Hematopoietic multipotent progenitor cell treated with erythropoietin and hydrocortisone succinate and interleukin-3 and kit ligand, for 17 days (in vitro differentiated cells): ENCODE data around the gene ASPHD2.
A peak's percentile ranks its signal among the peaks of the same experiment; 100 is the strongest.
"Not testable (repeated sequence)": the region's sequence is repeated elsewhere in the genome, so short reads cannot be mapped to it uniquely, and the experiment has no call there.

Experiments
- DNase-seq: peaks from one replicate; pipeline ENCODE4 v3.0.0-alpha.2; 2015; ENCODE audit warnings: low spot score

ASPHD2 gene, protein sequence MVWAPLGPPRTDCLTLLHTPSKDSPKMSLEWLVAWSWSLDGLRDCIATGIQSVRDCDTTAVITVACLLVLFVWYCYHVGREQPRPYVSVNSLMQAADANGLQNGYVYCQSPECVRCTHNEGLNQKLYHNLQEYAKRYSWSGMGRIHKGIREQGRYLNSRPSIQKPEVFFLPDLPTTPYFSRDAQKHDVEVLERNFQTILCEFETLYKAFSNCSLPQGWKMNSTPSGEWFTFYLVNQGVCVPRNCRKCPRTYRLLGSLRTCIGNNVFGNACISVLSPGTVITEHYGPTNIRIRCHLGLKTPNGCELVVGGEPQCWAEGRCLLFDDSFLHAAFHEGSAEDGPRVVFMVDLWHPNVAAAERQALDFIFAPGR

GRCh38 chr22:26428515-26429457, at the start of gene ASPHD2:
Gene ASPHD2, plus strand, starts transcription at chr22:26429260. Its CDS starts 4,356 bp downstream, at chr22:26433616.
- no peak for DNase-seq

GRCh38 chr22:26380072-26380830, 48.8 kb upstream of the ASPHD2 start:
- no peak for DNase-seq

- DNase-seq, result no peak
Measured at GRCh38 chr22:26382782-26383181, 46.3 kb upstream of the ASPHD2 start.

GRCh38 chr22:26383968-26384556, 45.0 kb upstream of the ASPHD2 start:
- no peak for DNase-seq

DNA sequence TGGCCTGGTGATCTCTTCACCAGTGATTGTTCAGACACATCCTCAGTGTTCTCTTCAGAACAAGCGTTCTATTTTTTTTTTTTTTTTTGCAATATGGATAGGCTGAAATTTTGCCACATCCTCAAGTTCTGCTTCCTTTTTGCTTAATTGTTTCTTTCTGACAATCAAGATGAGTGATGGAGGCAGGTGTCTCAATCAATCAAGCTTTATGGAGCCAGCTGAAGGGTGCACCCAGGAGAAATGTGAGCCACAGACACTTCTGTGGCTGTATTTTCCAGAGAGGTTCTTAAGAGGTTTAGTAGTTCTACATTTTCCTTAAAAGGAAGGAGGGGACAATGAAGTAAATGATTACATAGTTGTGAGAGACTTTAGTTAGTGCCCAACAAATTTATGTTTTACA, 43.9 kb upstream of the ASPHD2 start:
- DNase-seq, result no peak

GRCh38 chr22:26389125-26389524, 39.9 kb upstream of the ASPHD2 start:
- DNase-seq, result no peak

GRCh38 chr22:26391091-26391490, 38.0 kb upstream of the ASPHD2 start:
- DNase-seq, result no peak

DNA sequence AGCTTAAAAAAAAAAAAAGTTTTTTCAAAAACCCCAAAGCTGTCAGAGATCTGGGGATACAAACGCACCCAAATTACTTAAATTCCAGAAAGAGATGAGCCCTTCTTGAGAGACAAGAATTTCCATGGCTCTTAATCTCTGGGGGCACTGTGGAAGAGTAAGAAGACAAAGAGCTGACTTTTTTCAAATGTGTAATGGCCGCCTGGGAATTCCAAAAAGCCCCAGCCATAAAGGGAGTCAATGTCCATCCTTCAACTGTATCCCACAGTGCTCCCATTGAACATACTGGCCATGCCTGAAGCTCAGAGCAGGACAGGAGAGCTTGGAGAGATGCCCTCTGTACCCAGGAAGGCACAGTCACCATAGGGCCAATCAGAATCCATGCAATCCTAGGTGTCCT, 37.4 kb upstream of the ASPHD2 start:
- no peak for DNase-seq

DNA sequence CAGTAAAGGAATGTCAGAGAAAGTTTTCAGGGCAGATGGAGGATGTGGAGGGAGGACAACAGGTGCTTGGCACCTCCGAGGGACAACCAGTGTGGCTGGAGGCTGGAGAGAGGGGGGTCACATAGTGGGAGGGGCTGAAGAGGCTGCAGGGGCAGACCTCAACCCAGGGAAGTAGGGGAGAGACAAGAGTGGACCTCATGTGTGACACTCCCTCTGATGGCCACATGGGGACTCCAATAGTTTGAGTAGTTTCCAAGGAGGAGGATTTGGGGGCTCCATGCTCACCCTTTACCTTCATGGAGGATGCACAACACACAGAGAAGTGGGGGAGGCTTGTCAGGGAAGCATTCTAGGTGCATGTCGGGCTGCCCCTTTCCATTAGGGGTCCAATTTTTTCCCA, 35.1 kb upstream of the ASPHD2 start:
- DNase-seq, result no peak

- DNase-seq, result no peak
Measured at GRCh38 chr22:26394777-26395176, 34.3 kb upstream of the ASPHD2 start.

DNA sequence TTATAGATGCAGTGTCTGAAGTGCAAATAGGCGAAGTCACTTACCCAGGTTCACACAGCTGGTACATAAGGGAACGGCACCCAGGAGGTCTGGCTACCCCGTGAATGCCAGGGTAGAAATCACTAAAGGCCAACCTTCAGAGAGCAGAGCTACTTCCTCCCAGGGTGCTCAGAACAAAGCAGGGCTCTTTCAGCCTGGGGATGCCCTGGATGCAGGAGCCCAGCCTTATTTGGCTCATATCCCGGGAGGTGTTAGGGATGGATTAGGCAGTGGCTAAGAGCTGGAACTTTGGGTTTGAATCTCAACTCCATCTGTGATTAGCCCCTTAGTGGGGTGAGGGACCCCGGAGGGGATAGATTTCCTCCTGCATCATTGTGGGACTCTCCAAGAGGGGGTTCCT, 33.1 kb upstream of the ASPHD2 start:
- DNase-seq, result no peak

GRCh38 chr22:26398741-26399153, 30.3 kb upstream of the ASPHD2 start:
- peak; percentile 52 for DNase-seq

DNA sequence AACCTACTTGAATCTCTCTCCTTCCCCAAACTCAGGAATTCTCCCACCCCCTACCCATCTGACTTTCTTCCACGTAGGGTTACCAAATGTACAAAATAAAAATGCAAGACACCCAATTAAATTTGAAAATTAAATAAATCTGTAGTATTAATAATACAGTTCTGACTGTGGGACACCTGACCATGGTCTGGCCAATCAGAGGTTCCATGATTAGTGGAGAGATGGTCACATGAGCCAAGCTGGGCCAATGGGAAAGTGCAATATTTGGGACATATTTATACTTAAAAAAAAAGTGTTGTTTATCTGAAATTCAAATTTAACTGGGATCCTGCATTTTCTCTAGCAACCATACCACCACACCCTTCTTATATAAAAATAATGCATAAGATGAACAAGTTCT, 29.8 kb upstream of the ASPHD2 start:
- DNase-seq, result no peak

DNA sequence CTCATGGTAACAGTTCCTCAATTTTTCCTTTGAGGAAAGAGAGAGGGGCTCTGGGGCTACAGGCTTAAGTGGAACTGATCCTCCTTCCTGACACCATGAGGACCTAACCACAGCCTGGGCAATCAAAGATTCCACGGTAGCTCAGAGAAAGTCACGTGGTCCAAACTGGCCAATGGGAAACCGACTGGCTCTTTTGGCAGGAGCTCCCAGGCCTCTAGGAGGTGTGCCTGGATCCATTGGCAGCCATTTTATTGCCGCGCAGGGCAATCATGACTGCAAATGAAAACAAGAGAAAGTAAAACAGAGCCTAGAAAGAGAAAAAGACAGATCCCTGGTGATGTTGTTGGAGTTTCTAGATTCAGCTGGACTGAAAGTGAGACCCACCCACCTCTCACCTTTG, 27.3 kb upstream of the ASPHD2 start:
- no peak for DNase-seq

DNA sequence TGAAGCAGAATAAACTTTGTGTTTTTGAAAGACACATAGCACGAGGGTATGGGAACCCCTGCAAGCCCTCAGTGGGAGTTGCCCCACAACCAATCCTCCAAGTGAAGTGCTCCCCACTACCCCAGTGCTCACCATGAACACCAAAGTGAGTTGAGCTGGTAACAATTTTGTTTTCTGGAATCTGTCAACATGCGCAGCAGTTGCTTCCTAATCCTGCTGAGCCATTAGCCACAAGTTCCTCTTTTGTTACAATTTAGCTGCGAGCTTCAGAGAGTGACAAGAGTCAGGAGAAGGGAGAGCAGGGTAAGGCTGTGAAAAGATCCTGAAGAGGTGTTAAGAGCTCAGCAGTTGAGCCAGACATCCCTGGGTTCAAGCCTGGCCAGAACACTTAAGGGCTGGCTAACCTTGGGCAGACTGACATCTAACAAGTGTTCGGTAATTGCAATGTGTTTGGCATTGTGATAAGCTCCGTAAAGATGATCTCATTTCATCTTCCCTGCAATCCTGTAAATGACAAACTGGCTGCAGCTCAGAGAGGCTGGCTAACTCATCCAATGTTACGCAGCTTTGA, 24.1 kb upstream of the ASPHD2 start:
- no peak for DNase-seq

DNA sequence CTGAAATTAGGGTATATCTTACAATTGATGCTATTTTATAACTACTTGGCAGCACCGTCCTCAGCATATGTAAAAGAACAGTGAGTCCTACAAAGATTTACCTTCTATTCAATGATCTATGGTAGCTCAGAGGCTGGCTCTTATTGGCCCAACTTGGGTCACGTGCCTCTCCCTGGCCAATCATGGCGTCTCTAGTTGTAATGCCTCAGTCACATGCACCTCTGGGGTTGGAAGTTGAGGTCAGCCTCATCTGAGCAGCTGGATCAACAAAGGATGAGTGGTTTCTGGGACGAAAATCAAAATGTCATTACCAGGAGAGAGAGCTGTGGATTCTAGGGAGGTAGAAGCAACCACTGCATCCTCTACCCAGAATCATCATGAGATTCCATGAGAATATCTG, 22.9 kb upstream of the ASPHD2 start:
- no peak for DNase-seq

DNA sequence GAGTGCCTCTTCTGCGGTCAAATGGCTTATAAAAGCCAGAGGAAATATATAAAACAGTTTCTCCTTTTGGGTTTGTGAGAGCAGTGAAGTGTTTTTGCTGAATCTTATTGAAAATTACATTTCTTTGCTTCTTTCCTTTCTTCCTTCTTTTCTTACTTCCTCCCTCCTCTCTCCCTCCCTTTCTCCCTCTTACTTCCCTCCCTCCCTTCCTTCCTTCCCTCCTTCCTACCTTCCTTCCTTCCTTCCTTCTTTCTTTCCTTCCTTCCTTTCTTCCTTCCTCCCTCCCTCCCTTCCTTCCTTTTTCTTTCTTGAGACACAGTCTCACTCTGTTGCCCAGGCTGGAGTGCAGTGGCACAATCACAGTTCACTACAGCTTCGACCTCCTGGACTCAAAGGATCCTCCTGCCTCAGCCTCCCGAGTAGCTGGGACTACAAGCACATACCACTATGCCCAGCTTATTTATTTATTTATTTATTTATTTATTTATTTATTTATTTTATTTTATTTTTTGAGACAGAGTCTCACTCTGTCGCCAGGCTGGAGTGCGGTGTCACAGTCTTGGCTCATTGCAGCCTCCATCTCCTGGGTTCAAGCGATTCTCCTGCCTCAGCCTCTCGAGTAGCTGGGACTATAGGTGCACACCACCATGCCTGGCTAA, 20.4 kb upstream of the ASPHD2 start:
- not testable (repeated sequence) for DNase-seq

- no peak for DNase-seq
Measured at GRCh38 chr22:26409719-26410335, 19.2 kb upstream of the ASPHD2 start.

GRCh38 chr22:26410386-26410785, 18.7 kb upstream of the ASPHD2 start:
- DNase-seq, result no peak

DNA sequence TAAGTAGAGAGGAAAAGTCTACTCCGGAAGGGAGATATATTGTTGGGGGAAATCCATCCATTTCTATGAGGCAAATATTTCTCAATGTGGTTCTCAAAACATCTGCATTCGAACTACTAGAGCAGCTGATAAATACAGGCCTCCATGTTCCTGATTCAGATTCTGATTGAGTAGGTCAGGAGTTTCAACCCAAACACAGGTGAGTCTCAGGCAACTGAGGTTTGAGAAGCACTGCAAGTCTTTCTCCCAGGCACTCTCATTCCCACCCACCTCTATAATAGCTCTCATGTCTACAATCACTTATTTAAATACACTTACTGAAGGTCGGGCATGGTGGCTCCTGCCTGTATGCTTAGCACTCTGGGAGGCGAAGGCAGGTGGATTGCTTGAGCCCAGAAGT, 14.7 kb upstream of the ASPHD2 start:
- DNase-seq, result no peak

DNA sequence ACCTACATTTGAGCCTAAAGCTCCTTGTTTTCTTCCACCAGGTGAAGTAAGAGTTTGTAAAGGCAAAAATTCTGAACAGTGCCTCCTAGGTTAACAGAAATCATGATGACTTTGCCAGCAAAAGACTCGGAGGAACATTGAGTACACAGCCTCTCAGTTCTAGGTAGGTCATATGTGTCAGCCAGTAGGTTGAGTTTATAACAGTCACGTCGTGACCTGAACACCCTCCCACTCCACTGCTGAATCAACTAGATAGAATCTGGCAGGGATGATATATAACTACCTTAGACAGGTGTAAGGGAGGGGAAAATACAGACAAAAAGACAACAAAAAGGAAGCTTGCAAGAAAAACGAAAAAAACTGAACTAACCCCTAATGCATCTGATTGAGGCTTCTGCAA, 12.8 kb upstream of the ASPHD2 start:
- no peak for DNase-seq
